RWPE2 (cell line): ENCODE measurements around the gene LCN12.

Experiments used
- ATAC-seq: fragments of 200-7000 bp; cut with Tn5 transposase; 3 replicates; pipeline ENCODE4 v1.9.1; 2021; ENCODE audit warnings: low read depth
- DNase-seq: peaks from one replicate; pipeline ENCODE4 v3.0.0-alpha.2; 2020; ENCODE audit warnings: low spot score
- H3K27ac ChIP-seq: fragments of 450-650 bp; 2 replicates; pipeline ENCODE4 v1.5.1; 2017; ENCODE audit warnings: mild to moderate bottlenecking; ENCODE audit not compliant: poor library complexity, severe bottlenecking
- H3K27me3 ChIP-seq: fragments of 250-450 bp; sonication (Bioruptor Pico); 2 replicates; pipeline ENCODE4 v1.5.1; 2021; ENCODE audit warnings: mild to moderate bottlenecking, moderate library complexity; ENCODE audit not compliant: insufficient read depth, poor library complexity, severe bottlenecking
- H3K36me3 ChIP-seq: fragments of 250-450 bp; sonication (Bioruptor Pico); 2 replicates; pipeline ENCODE4 v1.5.1; 2020; ENCODE audit warnings: low read depth, mild to moderate bottlenecking, moderate library complexity
- H3K4me1 ChIP-seq: fragments of 250-450 bp; sonication (Bioruptor Pico); 2 replicates; pipeline ENCODE4 v1.5.1; 2021; ENCODE audit warnings: mild to moderate bottlenecking, moderate library complexity; ENCODE audit not compliant: insufficient read depth, poor library complexity, severe bottlenecking
- H3K4me3 ChIP-seq: fragments of 250-450 bp; sonication (Bioruptor Pico); 2 replicates; pipeline ENCODE4 v1.5.1; 2021; ENCODE audit warnings: mild to moderate bottlenecking, moderate library complexity; ENCODE audit not compliant: severe bottlenecking
- H3K9me3 ChIP-seq: fragments of 250-450 bp; sonication (Bioruptor Pico); 2 replicates; pipeline ENCODE4 v1.5.1; 2021; ENCODE audit warnings: mild to moderate bottlenecking, moderate library complexity; ENCODE audit not compliant: severe bottlenecking
- TF ChIP-seq, protein P1 (sequence below): fragments of 450-650 bp; IDR thresholded peaks from one replicate; pipeline ENCODE4 v1.5.1; 2017; ENCODE audit warnings: mild to moderate bottlenecking, moderate library complexity; ENCODE audit not compliant: poor library complexity, severe bottlenecking

The LCN12 gene

DNA sequence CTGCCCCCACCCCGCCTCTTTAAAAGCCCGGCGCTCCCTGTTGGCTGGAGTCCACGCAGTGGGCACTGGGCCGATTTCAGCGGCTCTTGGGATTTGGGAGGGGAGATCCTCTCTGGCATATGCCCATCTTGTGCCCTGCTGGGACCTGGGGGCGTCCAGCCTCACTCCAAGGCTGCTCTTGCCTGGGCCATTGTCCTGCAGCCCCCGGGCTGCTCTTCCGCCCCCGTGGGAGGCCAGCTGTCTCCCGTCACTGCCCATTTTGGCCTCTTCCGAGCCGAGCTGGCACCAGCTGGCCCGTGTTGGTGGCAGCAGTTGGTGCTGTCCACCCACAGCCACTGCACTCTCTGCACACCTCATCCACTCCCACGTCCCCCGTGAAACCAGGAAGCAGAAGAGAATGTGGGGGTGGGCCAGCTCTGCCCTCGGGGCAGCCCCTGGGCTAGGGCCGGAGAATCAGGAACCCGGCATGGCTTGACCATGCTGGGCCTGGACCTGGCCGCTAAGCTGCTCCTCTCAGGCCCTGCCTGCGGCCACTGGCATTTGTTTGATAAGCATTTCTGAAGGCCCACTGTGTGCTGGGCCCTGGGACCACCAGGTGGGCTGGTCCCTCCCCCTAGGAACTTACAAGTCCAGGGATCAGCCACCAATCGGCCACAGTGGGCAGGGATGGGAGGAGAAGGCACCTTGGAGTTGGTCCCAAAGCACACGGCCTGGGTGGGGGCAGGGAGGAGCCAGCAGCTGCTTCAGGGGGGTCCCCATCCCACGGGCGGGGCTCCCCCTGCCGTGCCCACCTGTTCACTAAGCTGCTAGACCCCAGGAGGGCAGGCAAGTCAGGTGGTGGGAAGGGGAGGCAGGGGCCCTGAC, 4.8 kb upstream of the LCN12 start:
- TF ChIP-seq, protein P1, sequence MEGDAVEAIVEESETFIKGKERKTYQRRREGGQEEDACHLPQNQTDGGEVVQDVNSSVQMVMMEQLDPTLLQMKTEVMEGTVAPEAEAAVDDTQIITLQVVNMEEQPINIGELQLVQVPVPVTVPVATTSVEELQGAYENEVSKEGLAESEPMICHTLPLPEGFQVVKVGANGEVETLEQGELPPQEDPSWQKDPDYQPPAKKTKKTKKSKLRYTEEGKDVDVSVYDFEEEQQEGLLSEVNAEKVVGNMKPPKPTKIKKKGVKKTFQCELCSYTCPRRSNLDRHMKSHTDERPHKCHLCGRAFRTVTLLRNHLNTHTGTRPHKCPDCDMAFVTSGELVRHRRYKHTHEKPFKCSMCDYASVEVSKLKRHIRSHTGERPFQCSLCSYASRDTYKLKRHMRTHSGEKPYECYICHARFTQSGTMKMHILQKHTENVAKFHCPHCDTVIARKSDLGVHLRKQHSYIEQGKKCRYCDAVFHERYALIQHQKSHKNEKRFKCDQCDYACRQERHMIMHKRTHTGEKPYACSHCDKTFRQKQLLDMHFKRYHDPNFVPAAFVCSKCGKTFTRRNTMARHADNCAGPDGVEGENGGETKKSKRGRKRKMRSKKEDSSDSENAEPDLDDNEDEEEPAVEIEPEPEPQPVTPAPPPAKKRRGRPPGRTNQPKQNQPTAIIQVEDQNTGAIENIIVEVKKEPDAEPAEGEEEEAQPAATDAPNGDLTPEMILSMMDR: no peak
- DNase-seq (peak; percentile 64), ATAC-seq (no peak)
- Histone ChIP-seq H3K4me3 (no peak overlapping the region), H3K36me3 (peaks cover 6% of the 10 kb centered on the region), H3K9me3 (no peaks in the 10 kb centered on the region), H3K4me1 (peaks cover 9% of the 10 kb centered on the region), H3K27me3 (no peaks in the 10 kb centered on the region), H3K27ac (peak overlapping the region; percentile 58)

DNA sequence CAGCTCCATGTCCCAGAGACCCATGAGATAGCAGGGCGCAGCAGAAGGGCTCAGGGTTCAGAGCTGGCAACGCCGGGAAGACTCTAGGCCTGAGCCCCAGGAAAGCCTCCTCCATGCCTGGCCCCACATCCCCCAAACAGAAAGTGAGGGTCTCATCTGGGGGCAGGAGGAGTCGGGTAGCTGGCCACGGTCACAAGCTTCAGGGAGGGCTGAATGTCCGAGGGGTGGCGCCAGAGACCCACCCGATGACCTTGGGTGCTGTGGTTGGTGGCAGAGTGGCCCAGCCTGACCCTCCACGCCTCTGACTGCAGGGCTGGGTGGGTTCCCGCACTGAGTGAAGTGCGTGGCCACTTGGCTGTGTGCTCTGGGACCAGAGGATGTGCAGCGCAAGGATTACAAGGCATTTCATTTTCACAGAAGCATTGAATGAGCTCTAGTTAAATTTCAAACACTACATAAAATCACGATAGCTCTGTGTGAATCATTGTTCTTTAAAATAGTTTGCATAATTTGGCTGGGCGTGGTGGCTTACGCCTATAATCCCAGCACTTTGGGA, 4.0 kb upstream of the LCN12 start:
- DNase-seq (peak; percentile 60), ATAC-seq (no peak)
- H3K9me3 ChIP-seq: no peaks in the 10 kb centered on the region
- H3K36me3 ChIP-seq: no peaks in the 10 kb centered on the region; the same call in 1 of the 2 replicates
- TF ChIP-seq, protein P1: peak; percentile 68
- peak overlapping the region; percentile 58 for H3K27ac ChIP-seq
- no peak overlapping the region for H3K4me3 ChIP-seq
- peaks cover 9% of the 10 kb centered on the region for H3K4me1 ChIP-seq
- no peaks in the 10 kb centered on the region for H3K27me3 ChIP-seq

GRCh38 chr9:136949239-136949816, 2.7 kb upstream of the LCN12 start:
- peak overlapping the region; percentile 51 for H3K4me3 ChIP-seq
- no peaks in the 10 kb centered on the region for H3K27me3 ChIP-seq
- peaks cover 9% of the 10 kb centered on the region for H3K4me1 ChIP-seq
- peak; percentile 10 for ATAC-seq
- DNase-seq: peak; percentile 51
- no peaks in the 10 kb centered on the region for H3K36me3 ChIP-seq
- TF ChIP-seq, protein P1: no peak
- peak overlapping the region; percentile 58 for H3K27ac ChIP-seq
- no peaks in the 10 kb centered on the region for H3K9me3 ChIP-seq

DNA sequence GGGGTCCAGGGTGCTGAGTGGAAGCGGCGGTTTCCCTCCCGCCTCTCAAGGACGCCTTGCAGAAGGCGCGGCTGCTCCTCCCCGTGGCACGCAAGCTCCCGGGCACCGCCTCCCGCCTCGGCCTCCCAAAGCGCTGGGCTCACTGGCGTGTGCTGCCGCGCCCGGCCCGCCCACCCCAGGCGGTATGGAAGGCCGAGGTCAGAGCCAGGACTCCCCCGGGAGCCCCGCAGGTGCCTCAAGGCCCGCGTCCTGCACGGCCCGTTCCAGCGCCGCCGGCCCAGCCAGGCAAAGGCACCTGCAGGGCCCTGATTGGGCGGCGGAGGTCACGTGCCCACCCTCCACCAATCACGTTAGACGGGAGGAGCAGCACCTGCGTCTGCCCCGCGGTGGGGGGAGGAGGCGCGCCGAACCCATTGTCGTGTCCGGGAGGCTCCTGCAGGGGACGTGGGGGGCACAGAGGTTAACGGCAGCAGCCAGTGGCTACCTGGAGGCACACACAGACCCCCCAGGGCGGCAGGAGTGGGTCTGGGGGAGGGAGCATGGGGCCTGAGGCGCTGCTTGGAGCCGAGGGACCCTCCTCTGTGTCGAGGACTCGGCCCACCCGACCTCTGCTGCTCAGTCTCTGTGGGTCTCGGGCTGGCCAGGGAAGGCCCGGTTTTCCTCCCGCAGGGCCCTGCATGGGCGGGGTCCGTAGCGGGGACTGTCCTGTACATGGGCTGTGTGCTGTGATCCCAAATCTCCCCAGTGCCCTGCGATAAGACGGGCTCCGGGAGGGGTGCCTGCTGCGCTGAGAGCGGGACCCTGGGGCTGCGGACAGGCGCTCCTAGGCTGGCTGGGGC, 2.0 kb upstream of the LCN12 start:
- DNase-seq (peak; percentile 94), ATAC-seq (peak; percentile 86)
- TF ChIP-seq, protein P1: peak; percentile 20

More for the DNA sequence above, 2.0 kb upstream of the LCN12 start:
- Histone ChIP-seq H3K27ac (peak overlapping the region; percentile 58), H3K9me3 (no peaks in the 10 kb centered on the region), H3K27me3 (no peaks in the 10 kb centered on the region), H3K4me3 (peak overlapping the region; percentile 51), H3K36me3 (no peaks in the 10 kb centered on the region), H3K4me1 (peaks cover 6% of the 10 kb centered on the region)
